Esophagus muscularis mucosa (tissue), 4 donors: ENCODE measurements around the gene REC8.

ENCODE experiments used
- EP300 ChIP-seq: sonication (generic); formaldehyde crosslinking; IDR thresholded peaks from one replicate; pipeline ENCODE4 v1.6.1; 2017; ENCODE audit warnings: antibody characterized with exemption
- POLR2AphosphoS5 ChIP-seq, 2 donors: sonication (generic); formaldehyde crosslinking; IDR thresholded peaks; one replicate each; pipeline ENCODE4 v1.6.1; 2017; ENCODE audit warnings: antibody characterized with exemption in 2 of 2
- TF ChIP-seq, protein P1 (sequence below), 3 experiments: fragments of 200-600 bp in 2 of 3; fragments of 450-650 bp in 1 of 3; sonication (generic) in 2 of 3; IDR thresholded peaks; one replicate each; pipeline ENCODE4 v1.5.1; 2017 to 2019; ENCODE audit warnings: antibody characterized with exemption in 3 of 3, mild to moderate bottlenecking in 2 of 3, moderate library complexity in 1 of 3

DNA sequence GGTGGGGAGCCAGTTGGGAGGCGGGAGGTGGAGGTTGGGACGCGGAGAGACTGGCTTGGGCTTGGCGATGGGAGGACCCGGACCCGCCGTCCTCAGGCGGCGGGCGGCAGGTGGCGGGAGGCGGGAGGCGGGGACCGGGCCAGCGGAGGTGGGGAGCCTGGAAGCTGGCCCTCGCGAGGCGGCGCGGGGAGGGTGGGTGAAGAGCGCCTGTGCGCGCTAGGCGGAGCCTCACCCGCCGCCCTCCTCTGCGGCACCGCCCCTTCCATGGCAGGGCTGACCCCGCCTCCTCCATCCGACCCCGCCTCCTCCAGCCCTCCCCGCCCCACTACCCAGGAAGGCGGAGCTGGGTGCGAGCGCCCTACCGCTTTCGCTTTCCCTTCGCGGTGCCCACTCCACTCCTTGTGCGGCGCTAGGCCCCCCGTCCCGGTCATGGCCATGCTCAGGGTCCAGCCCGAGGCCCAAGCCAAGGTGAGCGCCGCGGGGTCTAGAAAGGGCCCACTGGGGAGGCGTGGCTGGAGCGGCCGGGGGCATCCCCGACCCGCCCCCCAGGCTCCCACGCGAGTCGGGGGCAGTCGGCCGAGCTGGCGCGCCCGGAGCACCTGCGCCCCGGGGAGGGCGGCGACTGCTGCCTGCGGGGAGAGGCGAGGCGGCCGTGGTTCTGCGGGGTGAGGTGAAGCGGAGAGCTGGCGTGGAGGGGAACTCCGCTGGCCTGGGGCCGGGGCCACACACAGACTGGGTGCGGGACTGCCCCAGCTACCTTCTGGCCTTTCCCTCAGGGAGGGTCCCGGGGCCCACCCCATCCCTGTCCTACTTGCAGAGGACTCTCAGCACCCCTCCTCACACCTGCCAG is 35.8 kb upstream of the REC8 start, which contains the start of gene PSME1:
- TF ChIP-seq, protein P1, sequence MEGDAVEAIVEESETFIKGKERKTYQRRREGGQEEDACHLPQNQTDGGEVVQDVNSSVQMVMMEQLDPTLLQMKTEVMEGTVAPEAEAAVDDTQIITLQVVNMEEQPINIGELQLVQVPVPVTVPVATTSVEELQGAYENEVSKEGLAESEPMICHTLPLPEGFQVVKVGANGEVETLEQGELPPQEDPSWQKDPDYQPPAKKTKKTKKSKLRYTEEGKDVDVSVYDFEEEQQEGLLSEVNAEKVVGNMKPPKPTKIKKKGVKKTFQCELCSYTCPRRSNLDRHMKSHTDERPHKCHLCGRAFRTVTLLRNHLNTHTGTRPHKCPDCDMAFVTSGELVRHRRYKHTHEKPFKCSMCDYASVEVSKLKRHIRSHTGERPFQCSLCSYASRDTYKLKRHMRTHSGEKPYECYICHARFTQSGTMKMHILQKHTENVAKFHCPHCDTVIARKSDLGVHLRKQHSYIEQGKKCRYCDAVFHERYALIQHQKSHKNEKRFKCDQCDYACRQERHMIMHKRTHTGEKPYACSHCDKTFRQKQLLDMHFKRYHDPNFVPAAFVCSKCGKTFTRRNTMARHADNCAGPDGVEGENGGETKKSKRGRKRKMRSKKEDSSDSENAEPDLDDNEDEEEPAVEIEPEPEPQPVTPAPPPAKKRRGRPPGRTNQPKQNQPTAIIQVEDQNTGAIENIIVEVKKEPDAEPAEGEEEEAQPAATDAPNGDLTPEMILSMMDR (IDR thresholded peaks at IDR 0.05): peak in 2 of 3 experiments; percentile 2 to 26
- peak; percentile 78 to 89 for TF ChIP-seq POLR2AphosphoS5 (IDR thresholded peaks at IDR 0.05)
- TF ChIP-seq EP300: no peak
